Endothelial cell of umbilical vein (primary cell): ENCODE data around the gene MUCL3. TPM values are rescaled to one million over a fixed set of nuclear protein-coding genes. Genes with fewer than 3 reads are reported as not detected.

Source experiments
- BruUV-seq: library from RNA; stranded (reverse); fragments of 400-500 nt; replicated peaks from 2 replicates; lab custom pipeline; 2021; lab: Mats Ljungman, UMichigan
- CTCF ChIA-PET: fragments of 300-600, 350-600 bp; sonication (Branson Sonifier 250); formaldehyde crosslinking; loops from one replicate; lab custom pipeline; 2021; ENCODE audit warnings: antibody characterized with exemption, inconsistent platforms; lab: Charles Lee
- POLR2A ChIA-PET: fragments of 300-600, 350-600 bp; sonication (Branson Sonifier 250); formaldehyde crosslinking; loops from one replicate; lab custom pipeline; 2021; ENCODE audit warnings: antibody characterized with exemption, inconsistent platforms; lab: Charles Lee
- DNase-seq: peaks from one replicate; pipeline ENCODE4 v3.0.0-alpha.2; 2011; ENCODE audit warnings: low read depth, low spot score
- FAIRE-seq: peaks from 2 replicates; lab custom pipeline; 2011; peaks lifted over from hg19 to GRCh38; lab: Jason Lieb, UNC
- H2AFZ ChIP-seq: 2 replicates; pipeline ENCODE4 v1.6.0; 2012; ENCODE audit warnings: low read depth, low read length, control low read depth, inconsistent platforms
- H3K27ac ChIP-seq: 2 replicates; pipeline ENCODE4 v1.5.1; 2011; ENCODE audit warnings: low read depth, mild to moderate bottlenecking, control low read depth, low read length, moderate library complexity; ENCODE audit not compliant: insufficient read depth
- H3K27me3 ChIP-seq, 2 experiments: 2 replicates each; pipeline versions ENCODE4 v1.6.0 to v1.6.1; 2011; ENCODE audit warnings: low read length in 2 of 2, mixed read lengths in 1 of 2; ENCODE audit not compliant: control insufficient read depth in 2 of 2, insufficient read depth in 2 of 2
- H3K36me3 ChIP-seq, 2 experiments: 2 replicates in 1 of 2; 3 replicates in 1 of 2; pipeline ENCODE4 v1.5.1; 2011; ENCODE audit warnings: low read length in 2 of 2, mild to moderate bottlenecking in 1 of 2, moderate library complexity in 1 of 2; ENCODE audit not compliant: control insufficient read depth in 2 of 2, insufficient read depth in 2 of 2; ENCODE audit errors: extremely low read depth in 1 of 2
- H3K4me1 ChIP-seq: 3 replicates; pipeline ENCODE4 v1.5.1; 2011; ENCODE audit warnings: mild to moderate bottlenecking, low read length; ENCODE audit not compliant: control insufficient read depth, insufficient read depth; ENCODE audit errors: extremely low read depth
- H3K4me2 ChIP-seq: 2 replicates; pipeline ENCODE4 v1.6.1; 2011; ENCODE audit warnings: low read length, control low read depth, mixed read lengths; ENCODE audit not compliant: insufficient read depth
- H3K4me3 ChIP-seq, 3 experiments: fragments of 200-600 bp in 1 of 3; sonication (generic), shearing (Covaris generic) in 1 of 3; replicated peaks in 1 of 3; 2 replicates each; pipeline ENCODE4 v1.5.1; 2011 to 2016; ENCODE audit warnings: control low read depth in 3 of 3, low read length in 3 of 3, mild to moderate bottlenecking in 2 of 3, inconsistent platforms in 1 of 3, low read depth in 1 of 3, moderate library complexity in 1 of 3; ENCODE audit not compliant: insufficient read depth in 1 of 3
- H3K79me2 ChIP-seq: 2 replicates; pipeline ENCODE4 v1.6.0; 2012; ENCODE audit warnings: low read length, inconsistent platforms; ENCODE audit not compliant: control insufficient read depth, insufficient read depth
- H3K9ac ChIP-seq: replicated peaks from 2 replicates; pipeline ENCODE3; 2011; ENCODE audit warnings: low read length, control low read depth; ENCODE audit not compliant: insufficient read depth; ENCODE audit errors: extremely low read depth
- H3K9me1 ChIP-seq: replicated peaks from 3 replicates; pipeline ENCODE4 v1.6.0; 2011; ENCODE audit warnings: mild to moderate bottlenecking, low read length; ENCODE audit not compliant: control insufficient read depth, insufficient read depth; ENCODE audit errors: extremely low read depth
- H3K9me3 ChIP-seq: replicated peaks from 2 replicates; pipeline ENCODE4 v1.5.1; 2012; ENCODE audit warnings: low read length, inconsistent platforms; ENCODE audit not compliant: control insufficient read depth, insufficient read depth
- H4K20me1 ChIP-seq: replicated peaks from 2 replicates; pipeline ENCODE3; 2011; ENCODE audit warnings: mild to moderate bottlenecking, low read length; ENCODE audit not compliant: control insufficient read depth, insufficient read depth; ENCODE audit errors: extremely low read depth
- EZH2 ChIP-seq: IDR thresholded peaks from 2 replicates; pipeline ENCODE4 v1.6.1; 2012; ENCODE audit warnings: borderline replicate concordance, low read depth, mild to moderate bottlenecking, moderate library complexity, low read length, inconsistent platforms; ENCODE audit not compliant: severe bottlenecking
- FOS ChIP-seq: IDR thresholded peaks from 2 replicates; pipeline ENCODE4 v1.6.1; 2011; ENCODE audit warnings: mild to moderate bottlenecking, low read length, moderate library complexity, borderline replicate concordance; ENCODE audit not compliant: insufficient read depth
- GATA2 ChIP-seq: IDR thresholded peaks from 2 replicates; pipeline ENCODE4 v1.7.0; 2011; ENCODE audit warnings: low read depth, mild to moderate bottlenecking, moderate library complexity, mixed read lengths, low read length; ENCODE audit not compliant: insufficient read length, insufficient read depth
- JUN ChIP-seq: IDR thresholded peaks from 2 replicates; pipeline ENCODE4 v1.6.1; 2011; ENCODE audit warnings: borderline replicate concordance, low read depth; ENCODE audit not compliant: insufficient read length, insufficient read depth
- MYC ChIP-seq: IDR thresholded peaks from one replicate; pipeline ENCODE4 v1.6.1; 2011; ENCODE audit warnings: mild to moderate bottlenecking, low read depth, low read length
- POLR2A ChIP-seq: IDR thresholded peaks from 2 replicates; pipeline ENCODE4 v1.6.1; 2012; ENCODE audit warnings: low read depth, mild to moderate bottlenecking, control low read depth, low read length
- POLR2AphosphoS5 ChIP-seq: IDR thresholded peaks from 2 replicates; pipeline ENCODE4 v1.6.1; 2012; ENCODE audit warnings: low read depth, mild to moderate bottlenecking, control low read depth, low read length, moderate library complexity; ENCODE audit not compliant: insufficient read depth
- dilution Hi-C: fragments of 300-500 bp; cut with MboI; formaldehyde crosslinking; loops from one replicate; pipeline ENCODE4 v1.15.0; 2019; ENCODE audit warnings: low sequenced_read_pairs; ENCODE audit not compliant: extremely low pct_ligation_motif_present
- intact Hi-C: fragments of 100-400 bp; cut with micrococcal nuclease; formaldehyde crosslinking; loops from one replicate; pipeline ENCODE4 v1.10.0; 2022
- polyA plus RNA-seq, 4 experiments: library from polyadenylated mRNA; depleted of rRNA in 3 of 4; stranded (reverse) in 3 of 4; unstranded in 1 of 4; fragments of >200 nt; gene quantifications; 2 replicates each; pipeline versions ENCODE4 v1.2.1 to v1.2.3, GENCODE V29; 2011 to 2012; ENCODE audit warnings: missing spikeins in 1 of 4
- total RNA-seq: library from RNA; stranded (reverse); gene quantifications from 2 replicates; pipeline ENCODE4 v1.2.3, GENCODE V29; 2021
- TF ChIP-seq, protein P1 (sequence below), 2 donors: IDR thresholded peaks; 1 replicate in 1 of 2; 2 replicates in 1 of 2; pipeline ENCODE4 v1.5.1; 2011; ENCODE audit warnings: low read length in 2 of 2, mild to moderate bottlenecking in 2 of 2, moderate library complexity in 2 of 2, control low read depth in 1 of 2, inconsistent platforms in 1 of 2, low read depth in 1 of 2; ENCODE audit not compliant: insufficient read depth in 1 of 2; ENCODE audit errors: extremely low read depth in 1 of 2
- TF ChIP-seq, protein P2 (sequence below): IDR thresholded peaks from 2 replicates; pipeline ENCODE4 v1.6.1; 2011; ENCODE audit not compliant: insufficient read depth, insufficient read length

The MUCL3 gene
- total and polyA plus RNA-seq, 2 donors (not counting 3 experiments of a cell fraction or from before 2014, with no cell fraction given), result not detected

DNA sequence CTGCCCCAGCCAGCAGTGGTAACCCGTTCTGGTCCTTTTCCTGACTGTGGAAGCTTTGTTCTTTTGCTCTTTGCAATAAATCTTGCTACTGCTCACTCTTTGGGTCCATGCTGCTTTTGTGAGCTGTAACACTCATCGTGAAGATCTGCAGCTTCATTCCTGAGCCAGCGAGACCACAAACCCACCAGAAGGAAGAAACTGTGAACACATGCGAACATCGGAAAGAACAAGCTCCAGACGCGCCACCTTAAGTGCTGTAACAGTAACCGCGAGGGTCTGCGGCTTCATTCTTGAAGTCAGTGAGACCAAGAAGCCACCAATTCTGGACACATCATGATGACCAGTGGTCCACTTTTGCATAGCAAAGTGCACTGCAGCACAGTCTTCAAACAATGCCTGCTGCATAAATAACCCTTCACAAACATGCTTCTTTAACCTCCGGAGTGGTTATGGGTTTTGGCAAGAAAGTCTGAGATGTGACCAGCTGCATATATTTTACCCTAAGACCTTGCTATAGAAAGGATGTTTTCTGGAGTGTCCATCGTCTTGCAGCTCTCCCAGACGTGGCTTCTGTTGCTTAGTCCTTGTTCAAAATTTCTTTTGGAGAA lies 60.6 kb downstream of the MUCL3 start:
- Histone ChIP-seq H4K20me1 (no peaks in the 10 kb centered on the region), H3K27me3 (peaks cover 0 to 7% of the 10 kb centered on the region in 2 experiments), H3K4me1 (no peaks in the 10 kb centered on the region), H3K27ac (no peak overlapping the region), H2AFZ (no peak overlapping the region), H3K36me3 (no peaks in the 10 kb centered on the region), H3K4me3 (no peak overlapping the region), H3K4me2 (no peak overlapping the region), H3K9me1 (no peaks in the 10 kb centered on the region), H3K9me3 (no peaks in the 10 kb centered on the region), H3K9ac (no peak overlapping the region), H3K79me2 (no peaks in the 10 kb centered on the region)
- no TSS peak for BruUV-seq
- dilution Hi-C loops (no loop called here), intact Hi-C loops (no loop called here)
- no peak for FAIRE-seq
- TF ChIP-seq, protein P1, sequence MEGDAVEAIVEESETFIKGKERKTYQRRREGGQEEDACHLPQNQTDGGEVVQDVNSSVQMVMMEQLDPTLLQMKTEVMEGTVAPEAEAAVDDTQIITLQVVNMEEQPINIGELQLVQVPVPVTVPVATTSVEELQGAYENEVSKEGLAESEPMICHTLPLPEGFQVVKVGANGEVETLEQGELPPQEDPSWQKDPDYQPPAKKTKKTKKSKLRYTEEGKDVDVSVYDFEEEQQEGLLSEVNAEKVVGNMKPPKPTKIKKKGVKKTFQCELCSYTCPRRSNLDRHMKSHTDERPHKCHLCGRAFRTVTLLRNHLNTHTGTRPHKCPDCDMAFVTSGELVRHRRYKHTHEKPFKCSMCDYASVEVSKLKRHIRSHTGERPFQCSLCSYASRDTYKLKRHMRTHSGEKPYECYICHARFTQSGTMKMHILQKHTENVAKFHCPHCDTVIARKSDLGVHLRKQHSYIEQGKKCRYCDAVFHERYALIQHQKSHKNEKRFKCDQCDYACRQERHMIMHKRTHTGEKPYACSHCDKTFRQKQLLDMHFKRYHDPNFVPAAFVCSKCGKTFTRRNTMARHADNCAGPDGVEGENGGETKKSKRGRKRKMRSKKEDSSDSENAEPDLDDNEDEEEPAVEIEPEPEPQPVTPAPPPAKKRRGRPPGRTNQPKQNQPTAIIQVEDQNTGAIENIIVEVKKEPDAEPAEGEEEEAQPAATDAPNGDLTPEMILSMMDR (IDR thresholded peaks at IDR 0.05; ENCODE audit: extremely low read depth in 1 of 2, insufficient read depth in 1 of 2, low read depth in 1 of 2, low read length in 2 of 2), result no peak
- no peak for TF ChIP-seq FOS
- TF ChIP-seq POLR2AphosphoS5, result no peak
- TF ChIP-seq GATA2, result no peak
- no peak for TF ChIP-seq POLR2A
- no peak for TF ChIP-seq MYC
- TF ChIP-seq, protein P2, sequence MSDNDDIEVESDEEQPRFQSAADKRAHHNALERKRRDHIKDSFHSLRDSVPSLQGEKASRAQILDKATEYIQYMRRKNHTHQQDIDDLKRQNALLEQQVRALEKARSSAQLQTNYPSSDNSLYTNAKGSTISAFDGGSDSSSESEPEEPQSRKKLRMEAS, result no peak
- no peak for TF ChIP-seq JUN
- no peak for TF ChIP-seq EZH2
- no peak for DNase-seq
- ChIA-PET POLR2A (no interaction called here), CTCF (no interaction called here)
